GM19328 (cell line): ENCODE measurements around the gene PACS1.

Source experiments
- ATAC-seq: cut with Tn5 transposase; IDR thresholded peaks from one replicate; pipeline ENCODE4 v1.9.1; 2021; ENCODE audit warnings: mild to moderate bottlenecking, moderate library complexity; ENCODE audit not compliant: unreplicated experiment

The PACS1 gene

DNA sequence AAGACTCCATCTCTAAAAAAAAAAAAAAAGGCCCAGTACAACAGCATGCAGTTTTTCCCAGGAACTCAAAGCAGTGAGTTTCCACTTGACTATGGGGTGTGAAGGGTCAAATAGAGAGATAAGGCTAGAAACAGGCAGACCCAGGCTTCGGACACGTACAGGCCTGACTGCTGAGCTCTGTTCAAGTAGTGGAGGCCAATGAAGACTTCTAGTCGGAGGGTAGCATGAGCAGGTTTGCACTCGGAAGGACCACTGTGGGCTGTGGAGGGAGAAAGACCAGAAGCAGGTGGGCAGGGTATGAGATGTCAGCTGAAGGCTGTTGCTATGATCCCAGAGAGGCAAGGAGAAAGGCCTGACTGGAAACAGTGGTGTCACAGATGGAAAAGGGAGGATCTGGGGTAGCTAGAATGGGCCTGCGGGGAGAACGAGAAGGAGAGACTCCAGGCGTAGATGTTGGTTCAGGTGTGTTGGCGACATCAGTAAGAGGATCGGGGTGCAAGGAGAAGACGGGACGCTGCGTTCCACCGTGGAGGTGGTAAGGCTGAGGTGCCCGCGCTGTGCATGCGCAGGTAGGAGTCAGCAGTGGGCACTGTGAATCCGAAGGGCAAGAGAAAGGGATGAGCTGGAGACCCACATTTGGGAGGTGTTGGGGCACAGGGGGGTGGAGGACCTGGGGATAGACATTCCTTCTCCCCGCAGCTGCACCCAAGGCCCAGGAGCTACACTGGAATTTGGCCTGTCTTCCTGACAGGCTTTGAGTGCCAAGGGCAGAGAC is 149.0 kb downstream of the PACS1 start:
- ATAC-seq = no peak

GRCh38 chr11:66219846-66220565 is 149.9 kb downstream of the PACS1 start:
- ATAC-seq = no peak

- ATAC-seq = no peak
These were observed 150.5 kb downstream of the PACS1 start for GRCh38 chr11:66220566-66220935.

GRCh38 chr11:66221012-66221411 is 150.9 kb downstream of the PACS1 start:
- no peak for ATAC-seq

DNA sequence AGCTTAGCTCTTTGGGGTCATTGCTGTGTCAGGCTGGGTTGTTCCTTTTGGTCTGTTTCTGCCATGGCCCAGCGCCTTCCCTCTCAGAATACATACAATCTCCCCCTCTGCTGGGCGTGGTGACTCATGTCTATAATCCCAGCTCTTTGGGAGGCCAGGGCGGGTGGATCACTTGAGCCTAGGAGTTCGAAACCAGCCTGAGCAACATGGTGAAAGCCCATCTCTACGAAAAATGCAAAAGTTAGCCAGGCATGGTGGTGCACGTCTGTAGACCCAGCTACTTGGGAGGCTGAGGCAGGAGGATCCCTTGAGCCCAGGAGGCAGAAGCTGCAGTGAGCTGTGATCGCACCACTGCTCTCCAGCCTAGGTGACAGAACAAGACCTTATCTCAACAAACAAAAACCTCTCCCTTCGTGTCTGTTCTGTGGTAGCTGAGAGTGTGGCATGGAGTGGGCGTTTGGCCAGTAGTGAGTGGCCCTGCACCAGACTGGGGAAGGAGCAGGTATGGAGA is 151.7 kb downstream of the PACS1 start:
- ATAC-seq = no peak

- peak; percentile 83 for ATAC-seq
These were observed 152.5 kb downstream of the PACS1 start for GRCh38 chr11:66222358-66223149.

GRCh38 chr11:66224226-66224855 is 154.3 kb downstream of the PACS1 start:
- no peak for ATAC-seq

GRCh38 chr11:66225066-66225465 is 155.0 kb downstream of the PACS1 start:
- no peak for ATAC-seq

- ATAC-seq = no peak
These were observed 156.0 kb downstream of the PACS1 start for GRCh38 chr11:66226101-66226500.

GRCh38 chr11:66227700-66228099 is 157.6 kb downstream of the PACS1 start:
- ATAC-seq = no peak

GRCh38 chr11:66228521-66228920 is 158.4 kb downstream of the PACS1 start:
- ATAC-seq = no peak

DNA sequence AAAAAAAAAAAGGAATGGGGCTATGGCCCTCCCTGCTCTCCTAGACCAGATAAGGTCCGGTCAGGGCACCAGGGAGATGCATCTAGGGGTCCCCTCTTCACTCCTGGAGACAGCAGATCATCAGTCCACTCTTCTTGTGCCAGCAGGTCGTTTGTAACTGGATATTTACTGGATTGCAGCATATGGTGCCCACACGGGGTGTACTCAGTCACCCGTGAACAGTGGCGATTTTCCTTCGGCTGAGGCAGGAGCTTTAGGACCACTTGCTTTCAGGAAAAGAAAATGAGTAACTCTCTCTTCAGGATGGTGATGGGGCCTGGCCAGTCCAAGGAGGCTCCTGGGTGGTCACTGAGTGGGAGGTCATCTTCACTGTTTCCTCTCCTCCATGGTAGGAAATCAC is 160.1 kb downstream of the PACS1 start:
- no peak for ATAC-seq

- no peak for ATAC-seq
These were observed 160.9 kb downstream of the PACS1 start for GRCh38 chr11:66230978-66231377.

DNA sequence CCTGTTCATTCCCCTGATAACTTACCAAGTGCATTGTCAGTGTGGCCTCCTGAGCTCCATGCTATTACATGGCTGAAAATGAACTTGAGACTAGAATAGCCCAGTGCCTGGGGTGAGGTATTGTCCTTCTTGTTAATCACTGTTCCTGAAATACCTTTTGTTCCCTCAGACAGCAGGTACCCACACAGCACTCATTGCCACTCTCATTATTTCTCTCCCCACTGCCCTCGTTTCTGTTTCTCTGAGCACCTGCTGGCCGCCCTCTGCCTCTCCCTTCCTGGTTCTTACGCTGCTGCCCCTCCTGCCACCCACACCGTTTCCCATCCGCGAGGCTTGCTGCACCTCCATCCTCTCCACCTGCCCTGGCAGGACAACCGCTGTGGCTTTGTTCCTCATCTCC is 161.5 kb downstream of the PACS1 start:
- no peak for ATAC-seq

DNA sequence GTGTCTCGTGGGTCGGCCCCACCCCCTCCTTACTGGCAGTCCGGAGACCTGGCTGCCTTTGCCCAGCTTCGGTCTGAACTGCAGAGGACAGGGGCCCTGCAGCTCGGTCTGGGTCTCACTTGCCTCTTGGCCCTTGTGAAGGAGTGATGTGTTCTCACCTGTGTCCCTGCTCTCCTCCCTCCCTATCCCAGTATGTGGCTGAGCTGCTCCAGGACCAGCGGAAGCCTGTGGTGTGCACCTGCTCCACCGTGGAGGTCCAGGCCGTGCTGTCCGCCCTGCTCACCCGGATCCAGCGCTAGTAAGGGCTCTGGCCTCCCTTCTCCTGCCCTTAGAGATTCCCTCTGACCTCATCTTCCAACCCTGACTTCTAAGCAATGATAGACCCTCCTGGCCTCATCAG is 162.7 kb downstream of the PACS1 start:
- ATAC-seq = no peak

- no peak for ATAC-seq
These were observed 163.2 kb downstream of the PACS1 start for GRCh38 chr11:66233301-66233700.

GRCh38 chr11:66235141-66235540 is 165.1 kb downstream of the PACS1 start:
- ATAC-seq = no peak

- no peak for ATAC-seq
These were observed 167.8 kb downstream of the PACS1 start for GRCh38 chr11:66237867-66238266.

DNA sequence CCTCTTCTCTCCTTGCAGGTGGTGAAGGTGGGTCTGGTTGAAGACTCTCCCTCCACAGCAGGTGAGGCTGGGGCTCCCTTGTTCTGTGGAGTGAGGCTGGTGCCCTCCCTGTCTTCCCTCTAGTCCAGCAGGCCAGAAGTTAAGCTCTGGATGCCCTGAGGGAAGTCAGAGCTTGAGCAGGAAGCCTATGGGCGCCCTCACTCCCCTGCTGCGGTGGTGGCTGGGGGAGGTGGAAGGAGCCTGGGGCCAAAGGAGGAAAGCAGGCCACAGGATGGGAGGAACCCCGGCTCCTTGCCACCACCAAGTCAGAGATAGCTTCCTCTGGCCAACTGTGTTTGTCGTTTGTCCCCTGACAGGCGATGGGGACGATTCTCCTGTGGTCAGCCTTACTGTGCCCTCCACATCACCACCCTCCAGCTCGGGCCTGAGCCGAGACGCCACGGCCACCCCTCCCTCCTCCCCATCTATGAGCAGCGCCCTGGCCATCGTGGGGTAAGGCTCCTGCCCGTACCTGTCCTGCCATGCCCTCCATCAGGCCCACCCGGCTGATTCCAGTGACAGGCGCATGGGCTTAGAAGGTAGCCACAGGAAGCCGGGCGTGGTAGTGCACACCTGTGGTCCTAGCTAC is 168.8 kb downstream of the PACS1 start:
- no peak for ATAC-seq

DNA sequence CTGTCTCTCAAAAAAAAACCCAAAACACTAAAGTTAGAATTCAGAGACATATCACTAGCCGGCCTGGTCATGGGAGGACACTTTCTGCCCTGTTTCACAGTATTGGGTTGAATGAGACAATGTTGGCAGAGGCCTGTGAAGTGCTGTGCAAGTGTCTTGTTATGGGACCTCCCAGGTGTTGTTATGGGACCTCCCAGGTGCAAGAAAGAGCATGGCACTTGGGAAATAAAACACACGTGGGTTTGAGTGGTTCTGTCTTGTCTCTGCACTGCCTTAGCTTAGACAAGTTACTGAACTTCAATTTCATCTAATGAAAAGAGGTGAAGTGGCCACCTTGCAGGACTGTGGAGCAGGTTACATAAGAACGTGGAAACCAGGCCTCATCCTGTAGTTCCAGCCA is 169.4 kb downstream of the PACS1 start:
- ATAC-seq = no peak
